Mammary epithelial cell (primary cell): ENCODE measurements around the gene IMMP2L.

Experiments used
- EZH2 ChIP-seq: IDR thresholded peaks from 2 replicates; pipeline ENCODE4 v1.6.1; 2012; ENCODE audit warnings: low read length, inconsistent platforms, borderline replicate concordance
- TF ChIP-seq, protein P1 (sequence below), 2 donors: IDR thresholded peaks in 1 of 2; conservative IDR thresholded peaks in 1 of 2; 2 replicates each; pipeline ENCODE4 v1.5.1; 2011 to 2012; ENCODE audit warnings: inconsistent platforms in 2 of 2, low read length in 2 of 2, mild to moderate bottlenecking in 2 of 2, control low read depth in 1 of 2, low read depth in 1 of 2; ENCODE audit not compliant: insufficient read depth in 1 of 2; ENCODE audit errors: extremely low read depth in 1 of 2

DNA sequence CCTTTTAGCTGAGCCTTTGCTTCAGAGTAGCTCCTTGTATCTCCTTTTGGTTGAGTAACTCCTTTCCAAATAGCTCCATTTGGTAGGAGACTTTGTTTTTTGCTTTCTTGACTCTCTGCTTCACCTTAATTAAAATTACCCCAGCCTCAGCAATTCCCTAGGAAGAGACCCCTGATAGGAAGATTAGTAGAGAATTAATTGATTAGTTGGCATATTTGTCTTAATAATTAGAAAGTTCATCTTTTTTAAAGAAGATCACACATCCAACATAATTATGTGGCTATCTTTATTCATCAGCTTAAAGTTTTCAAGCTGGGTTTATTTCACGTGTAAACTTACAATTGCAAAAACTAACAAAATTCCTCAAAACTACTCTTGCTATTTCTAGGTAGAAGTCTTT is 352.2 kb downstream of the IMMP2L start:
- TF ChIP-seq, protein P1, sequence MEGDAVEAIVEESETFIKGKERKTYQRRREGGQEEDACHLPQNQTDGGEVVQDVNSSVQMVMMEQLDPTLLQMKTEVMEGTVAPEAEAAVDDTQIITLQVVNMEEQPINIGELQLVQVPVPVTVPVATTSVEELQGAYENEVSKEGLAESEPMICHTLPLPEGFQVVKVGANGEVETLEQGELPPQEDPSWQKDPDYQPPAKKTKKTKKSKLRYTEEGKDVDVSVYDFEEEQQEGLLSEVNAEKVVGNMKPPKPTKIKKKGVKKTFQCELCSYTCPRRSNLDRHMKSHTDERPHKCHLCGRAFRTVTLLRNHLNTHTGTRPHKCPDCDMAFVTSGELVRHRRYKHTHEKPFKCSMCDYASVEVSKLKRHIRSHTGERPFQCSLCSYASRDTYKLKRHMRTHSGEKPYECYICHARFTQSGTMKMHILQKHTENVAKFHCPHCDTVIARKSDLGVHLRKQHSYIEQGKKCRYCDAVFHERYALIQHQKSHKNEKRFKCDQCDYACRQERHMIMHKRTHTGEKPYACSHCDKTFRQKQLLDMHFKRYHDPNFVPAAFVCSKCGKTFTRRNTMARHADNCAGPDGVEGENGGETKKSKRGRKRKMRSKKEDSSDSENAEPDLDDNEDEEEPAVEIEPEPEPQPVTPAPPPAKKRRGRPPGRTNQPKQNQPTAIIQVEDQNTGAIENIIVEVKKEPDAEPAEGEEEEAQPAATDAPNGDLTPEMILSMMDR (conservative IDR thresholded peaks at IDR 0.05 in 1 of 2, IDR thresholded peaks at IDR 0.05 in 1 of 2; ENCODE audit: extremely low read depth in 1 of 2, insufficient read depth in 1 of 2, low read depth in 1 of 2, low read length in 2 of 2): no peak
- no peak for TF ChIP-seq EZH2
